Glomerular visceral epithelial cell (primary cell): ENCODE data around the gene ACOT2.
"Not testable (repeated sequence)": the region's sequence is repeated elsewhere in the genome, so short reads cannot be mapped to it uniquely, and the experiment has no call there.

Experiments
- DNase-seq: peaks from one replicate; pipeline ENCODE4 v3.0.0-alpha.2; 2016; ENCODE audit errors: extremely low spot score

ACOT2 gene, protein sequence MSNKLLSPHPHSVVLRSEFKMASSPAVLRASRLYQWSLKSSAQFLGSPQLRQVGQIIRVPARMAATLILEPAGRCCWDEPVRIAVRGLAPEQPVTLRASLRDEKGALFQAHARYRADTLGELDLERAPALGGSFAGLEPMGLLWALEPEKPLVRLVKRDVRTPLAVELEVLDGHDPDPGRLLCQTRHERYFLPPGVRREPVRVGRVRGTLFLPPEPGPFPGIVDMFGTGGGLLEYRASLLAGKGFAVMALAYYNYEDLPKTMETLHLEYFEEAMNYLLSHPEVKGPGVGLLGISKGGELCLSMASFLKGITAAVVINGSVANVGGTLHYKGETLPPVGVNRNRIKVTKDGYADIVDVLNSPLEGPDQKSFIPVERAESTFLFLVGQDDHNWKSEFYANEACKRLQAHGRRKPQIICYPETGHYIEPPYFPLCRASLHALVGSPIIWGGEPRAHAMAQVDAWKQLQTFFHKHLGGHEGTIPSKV

DNA sequence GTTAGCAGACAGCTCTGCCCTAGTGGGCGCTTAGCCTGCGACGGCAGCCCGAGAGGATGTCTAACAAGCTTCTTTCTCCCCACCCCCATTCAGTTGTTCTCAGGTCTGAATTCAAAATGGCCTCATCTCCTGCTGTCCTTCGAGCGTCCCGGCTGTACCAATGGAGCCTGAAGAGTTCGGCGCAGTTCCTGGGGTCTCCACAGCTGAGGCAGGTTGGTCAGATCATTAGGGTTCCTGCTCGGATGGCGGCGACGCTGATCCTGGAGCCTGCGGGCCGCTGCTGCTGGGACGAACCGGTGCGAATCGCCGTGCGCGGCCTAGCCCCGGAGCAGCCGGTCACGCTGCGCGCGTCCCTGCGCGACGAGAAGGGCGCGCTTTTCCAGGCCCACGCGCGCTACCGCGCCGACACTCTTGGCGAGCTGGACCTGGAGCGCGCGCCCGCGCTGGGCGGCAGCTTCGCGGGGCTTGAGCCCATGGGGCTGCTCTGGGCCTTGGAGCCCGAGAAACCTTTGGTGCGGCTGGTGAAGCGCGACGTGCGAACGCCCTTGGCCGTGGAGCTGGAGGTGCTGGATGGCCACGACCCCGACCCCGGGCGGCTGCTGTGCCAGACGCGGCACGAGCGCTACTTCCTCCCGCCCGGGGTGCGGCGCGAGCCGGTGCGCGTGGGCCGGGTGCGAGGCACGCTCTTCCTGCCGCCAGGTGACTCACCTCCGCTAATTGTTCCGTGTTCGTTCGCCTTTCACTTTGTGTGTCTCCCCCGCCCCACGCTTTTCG lies at the start of gene ACOT2:
Gene ACOT2 (plus strand): TSS at position 29 of the 774 bp plus-strand sequence. CDS start 28 bp downstream, at position 57.
- peak; percentile 84 for DNase-seq

DNA sequence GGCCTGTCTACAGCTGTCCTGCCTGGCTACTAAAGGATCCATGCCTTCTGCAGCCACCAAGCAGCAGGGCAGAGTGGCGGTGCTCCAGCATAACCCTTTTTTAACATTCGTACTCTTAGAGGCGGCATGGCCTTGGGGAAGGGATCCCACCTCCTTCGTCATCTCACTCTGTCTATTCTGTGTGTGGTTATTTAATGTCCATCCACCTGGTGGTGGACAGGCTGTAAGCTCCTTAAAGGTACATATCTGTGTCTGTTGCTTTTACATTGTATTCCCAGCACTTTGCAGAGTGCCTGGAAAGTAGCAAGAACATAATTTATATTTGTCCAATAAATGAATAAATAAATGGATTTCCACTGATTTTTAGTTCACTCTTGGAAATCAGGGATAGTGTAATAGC lies 47.8 kb upstream of the ACOT2 start:
- no peak for DNase-seq

DNA sequence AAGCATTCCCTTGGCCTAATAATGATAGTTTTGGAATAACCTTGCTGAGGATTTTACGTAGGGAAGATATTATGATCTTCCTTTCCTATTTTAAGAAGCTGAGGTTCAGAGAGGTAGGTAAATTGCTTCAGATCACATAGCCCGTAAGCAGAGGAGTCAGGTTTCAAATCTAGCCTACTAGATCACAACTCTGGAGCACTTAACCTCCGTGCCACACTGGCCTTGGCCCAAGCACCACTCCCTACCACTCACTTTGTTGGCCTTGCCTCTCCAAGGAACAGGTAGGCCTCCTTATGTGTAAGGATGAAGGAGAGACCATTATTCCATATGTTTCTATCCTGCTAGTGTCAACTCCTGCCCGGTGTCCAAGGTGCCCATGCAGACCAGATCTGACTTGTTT lies 44.5 kb upstream of the ACOT2 start:
- no peak for DNase-seq

DNA sequence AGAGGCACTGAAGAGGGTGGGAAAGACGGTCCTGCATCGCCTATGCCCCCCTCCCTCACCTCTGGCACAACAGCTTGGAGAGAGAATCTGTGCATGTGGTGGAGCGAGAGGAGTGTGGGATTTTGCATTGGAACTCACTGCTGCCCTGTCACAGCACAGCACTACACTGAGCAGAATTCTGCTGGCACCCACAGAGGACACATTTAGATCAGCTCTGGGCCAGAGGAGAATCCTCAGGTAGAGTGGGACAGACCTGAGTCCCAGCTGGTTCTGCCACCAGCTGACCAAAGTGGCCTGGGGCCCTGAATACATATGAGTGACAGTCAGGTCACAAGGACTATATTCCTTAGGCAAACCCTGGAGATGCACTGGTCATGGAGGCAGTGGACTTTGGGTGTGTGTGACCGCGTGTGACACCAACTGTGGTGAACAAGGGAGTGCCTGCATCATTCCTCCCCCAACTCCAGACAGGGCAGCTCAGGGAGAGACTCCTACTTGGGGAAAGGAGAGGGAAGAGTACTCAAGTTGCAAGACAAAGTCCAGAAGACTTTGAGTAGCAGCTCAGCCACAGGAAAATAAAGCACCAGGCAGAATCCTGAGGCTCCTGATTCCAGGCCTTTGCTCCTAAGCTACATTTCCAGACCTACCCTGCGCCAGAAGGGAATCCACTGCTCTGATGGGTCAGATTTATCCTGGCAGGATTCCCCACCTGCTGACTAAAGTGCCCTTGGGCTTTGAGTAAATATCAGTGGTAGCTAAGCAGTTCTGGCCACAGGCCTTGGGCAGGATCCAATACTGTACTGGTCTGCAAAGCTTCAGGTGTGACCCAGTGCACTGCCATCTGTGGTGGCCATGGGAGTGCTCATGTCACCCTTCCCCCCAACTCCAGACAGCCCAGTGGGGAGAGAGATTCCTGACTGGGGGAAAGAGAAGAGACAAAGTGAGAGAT lies 42.7 kb upstream of the ACOT2 start:
- peak; percentile 29 for DNase-seq

DNA sequence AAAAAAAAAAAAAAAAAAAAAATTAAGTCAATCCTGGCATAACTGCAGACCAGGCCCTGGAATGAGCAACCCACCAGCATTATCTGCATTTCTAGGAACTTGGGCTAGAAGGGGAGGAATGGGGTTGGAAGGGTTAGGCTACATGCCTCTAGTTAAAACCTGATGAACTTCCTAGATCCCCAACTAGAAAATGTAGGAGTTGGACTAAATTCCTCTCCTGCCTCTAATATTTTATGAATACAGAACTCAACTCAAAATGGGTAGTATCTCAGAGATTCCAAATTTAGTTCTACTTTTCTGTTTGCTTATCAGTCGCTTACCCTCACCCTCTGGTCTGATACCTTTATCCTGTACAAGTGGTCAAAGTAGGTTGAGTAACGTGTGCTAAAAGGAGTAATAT lies 39.7 kb upstream of the ACOT2 start:
- DNase-seq: not testable (repeated sequence)

DNA sequence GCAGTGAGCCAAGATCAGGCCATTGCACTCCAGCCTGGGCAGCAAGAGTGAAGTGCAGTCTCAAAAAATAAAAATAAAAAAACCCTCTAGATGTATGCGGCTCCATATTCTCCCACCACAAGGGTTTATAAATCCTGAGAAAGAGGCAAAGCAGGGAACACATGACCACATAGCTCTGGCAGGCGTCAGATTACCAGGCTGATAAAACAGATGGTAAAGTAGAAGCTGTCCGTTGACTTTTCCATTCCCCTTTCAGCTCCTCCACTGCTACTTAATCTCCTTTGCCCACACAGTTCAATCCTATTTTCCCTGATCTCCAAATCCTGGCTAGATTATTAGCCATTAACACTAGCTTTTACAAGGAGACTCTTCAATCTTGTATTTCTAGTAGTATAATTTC lies 37.0 kb upstream of the ACOT2 start:
- DNase-seq: not testable (repeated sequence)

DNA sequence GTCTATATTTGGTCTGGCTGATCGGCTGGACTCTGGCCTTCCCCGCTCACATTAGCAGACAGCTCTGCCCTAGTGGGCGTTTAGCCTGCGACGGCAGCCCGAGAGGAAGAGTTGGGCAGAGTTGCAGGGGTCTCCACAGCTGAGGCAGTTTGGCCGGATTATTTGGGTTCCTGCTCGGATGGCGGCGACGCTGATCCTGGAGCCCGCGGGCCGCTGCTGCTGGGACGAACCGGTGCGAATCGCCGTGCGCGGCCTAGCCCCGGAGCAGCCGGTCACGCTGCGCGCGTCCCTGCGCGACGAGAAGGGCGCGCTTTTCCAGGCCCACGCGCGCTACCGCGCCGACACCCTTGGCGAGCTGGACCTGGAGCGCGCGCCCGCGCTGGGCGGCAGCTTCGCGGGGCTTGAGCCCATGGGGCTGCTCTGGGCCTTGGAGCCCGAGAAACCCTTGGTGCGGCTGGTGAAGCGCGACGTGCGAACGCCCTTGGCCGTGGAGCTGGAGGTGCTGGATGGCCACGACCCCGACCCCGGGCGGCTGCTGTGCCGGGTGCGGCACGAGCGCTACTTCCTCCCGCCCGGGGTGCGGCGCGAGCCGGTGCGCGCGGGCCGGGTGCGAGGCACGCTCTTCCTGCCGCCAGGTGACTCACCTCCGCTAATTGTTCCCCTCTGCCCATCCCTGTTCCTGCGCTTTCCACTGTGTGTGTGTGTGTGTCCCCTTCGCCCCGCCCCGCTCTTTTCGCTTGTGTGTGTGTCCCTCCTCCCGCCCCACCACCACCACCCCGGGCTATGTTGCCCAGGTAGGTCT lies 31.6 kb upstream of the ACOT2 start:
- not testable (repeated sequence) for DNase-seq

DNA sequence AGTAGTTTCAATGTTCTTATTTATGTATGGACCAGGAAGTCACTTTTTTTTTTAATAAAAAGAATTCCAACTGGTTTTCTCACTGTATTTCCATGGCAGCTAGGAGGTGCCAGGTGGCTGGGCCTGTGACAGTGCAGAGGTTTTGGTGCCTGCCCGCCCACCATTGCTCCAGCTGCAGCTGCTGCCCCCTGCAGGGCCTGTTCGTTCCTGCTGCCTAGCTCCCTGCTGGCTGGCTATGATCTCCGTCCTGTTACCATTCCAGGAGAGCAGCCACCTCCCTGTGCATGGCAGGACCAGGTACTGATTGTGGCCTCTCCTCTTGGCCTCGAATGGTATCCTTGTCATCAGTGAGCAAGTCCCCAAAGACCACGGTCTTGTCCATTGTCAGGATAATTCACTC lies 30.0 kb upstream of the ACOT2 start:
- DNase-seq: not testable (repeated sequence)

DNA sequence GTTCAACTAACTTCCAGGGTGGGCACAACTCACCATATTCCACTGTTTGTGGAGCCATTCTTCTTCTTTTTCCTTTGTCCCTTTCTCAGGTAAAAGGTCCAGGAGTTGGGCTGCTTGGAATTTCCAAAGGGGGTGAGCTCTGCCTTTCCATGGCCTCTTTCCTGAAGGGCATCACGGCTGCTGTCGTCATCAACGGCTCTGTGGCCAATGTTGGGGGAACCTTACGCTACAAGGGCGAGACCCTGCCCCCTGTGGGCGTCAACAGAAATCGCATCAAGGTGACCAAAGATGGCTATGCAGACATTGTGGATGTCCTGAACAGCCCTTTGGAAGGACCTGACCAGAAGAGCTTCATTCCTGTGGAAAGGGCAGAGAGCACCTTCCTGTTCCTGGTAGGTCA lies 26.1 kb upstream of the ACOT2 start:
- not testable (repeated sequence) for DNase-seq

DNA sequence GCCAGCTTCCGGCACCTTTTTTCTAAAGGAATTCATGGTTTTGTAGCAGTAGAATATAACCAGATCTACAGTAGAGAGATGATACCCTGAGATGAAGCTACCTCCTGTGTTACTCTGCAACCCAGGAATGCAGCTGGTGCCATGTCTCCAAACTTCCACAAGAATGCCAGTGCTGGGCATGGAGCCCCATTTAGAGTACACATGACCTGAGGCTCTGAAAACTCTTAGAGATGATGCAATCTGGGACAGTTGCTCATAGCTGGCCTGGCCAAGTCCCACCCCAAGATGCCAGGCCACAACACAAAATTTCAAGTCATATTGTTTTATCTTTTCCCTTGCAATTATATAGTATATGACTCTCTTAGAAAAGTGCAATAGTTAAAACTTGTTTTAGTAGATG lies 23.7 kb upstream of the ACOT2 start:
- DNase-seq: not testable (repeated sequence)

DNA sequence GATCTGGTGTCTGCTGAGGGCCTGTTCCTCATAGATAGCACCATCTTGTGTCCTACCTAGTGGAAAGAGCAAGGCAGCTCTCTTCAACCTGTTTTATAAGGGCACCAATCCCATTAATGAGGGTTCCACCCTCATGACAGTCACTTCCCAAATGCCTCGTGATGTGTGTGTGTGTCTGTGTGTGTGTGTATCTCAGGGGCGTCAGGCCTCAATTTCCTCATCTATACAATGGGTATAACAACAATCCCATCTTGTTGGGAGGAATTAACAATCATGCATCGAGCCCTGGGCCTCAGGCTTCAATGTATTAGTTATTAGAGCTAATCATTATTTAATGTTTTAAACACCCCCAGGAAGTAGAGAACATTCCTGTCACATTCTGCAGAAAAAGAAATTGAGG lies 19.9 kb upstream of the ACOT2 start:
- DNase-seq: not testable (repeated sequence)

DNA sequence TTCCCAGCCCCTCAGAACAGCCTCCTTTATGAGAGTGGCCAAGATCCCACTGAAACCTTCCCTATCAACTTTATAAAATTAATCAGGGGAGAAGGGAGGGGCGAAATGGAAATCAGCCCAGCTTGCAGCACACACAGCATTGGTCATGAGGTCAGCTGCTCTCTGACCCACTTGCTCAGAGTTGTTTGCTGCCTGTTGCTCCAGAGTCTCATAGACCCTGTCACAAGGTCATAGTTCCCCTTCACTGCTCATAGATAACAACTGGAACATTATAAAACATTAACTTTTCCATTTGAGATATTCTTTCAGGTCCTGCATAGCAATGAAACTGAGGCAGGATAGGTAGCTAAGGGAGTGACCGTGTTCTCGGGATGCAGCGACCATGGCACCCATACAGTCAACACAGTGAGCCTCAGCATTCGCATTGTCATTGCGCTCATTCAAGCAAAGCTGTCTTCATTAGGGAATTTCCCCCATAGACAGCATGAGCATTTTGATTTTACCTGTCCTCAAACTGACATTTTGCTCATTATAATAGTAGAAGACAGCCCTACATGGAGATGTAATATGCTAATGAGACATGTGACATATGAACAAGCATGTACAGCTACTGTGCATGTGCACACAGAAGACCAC lies 19.0 kb upstream of the ACOT2 start:
- not testable (repeated sequence) for DNase-seq

DNA sequence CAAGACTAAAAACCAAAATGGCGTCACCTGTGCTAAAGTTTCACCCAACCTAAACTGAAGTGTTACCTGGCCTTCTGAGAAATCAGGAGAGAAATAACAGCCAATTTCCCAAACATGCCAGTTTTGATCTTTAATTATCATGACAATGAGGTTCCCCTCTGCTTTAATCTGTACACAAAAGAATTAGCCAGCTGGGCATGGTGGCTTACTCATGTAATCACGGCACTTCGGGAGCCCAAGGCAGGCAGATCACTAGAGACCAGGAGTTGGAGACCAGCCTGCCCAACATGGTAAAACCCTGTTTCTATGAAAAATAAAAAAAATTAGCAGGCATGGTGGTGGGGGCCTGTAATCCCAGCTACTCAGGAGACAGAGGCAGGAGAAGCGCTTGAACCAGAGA lies 15.2 kb upstream of the ACOT2 start:
- no peak for DNase-seq

DNA sequence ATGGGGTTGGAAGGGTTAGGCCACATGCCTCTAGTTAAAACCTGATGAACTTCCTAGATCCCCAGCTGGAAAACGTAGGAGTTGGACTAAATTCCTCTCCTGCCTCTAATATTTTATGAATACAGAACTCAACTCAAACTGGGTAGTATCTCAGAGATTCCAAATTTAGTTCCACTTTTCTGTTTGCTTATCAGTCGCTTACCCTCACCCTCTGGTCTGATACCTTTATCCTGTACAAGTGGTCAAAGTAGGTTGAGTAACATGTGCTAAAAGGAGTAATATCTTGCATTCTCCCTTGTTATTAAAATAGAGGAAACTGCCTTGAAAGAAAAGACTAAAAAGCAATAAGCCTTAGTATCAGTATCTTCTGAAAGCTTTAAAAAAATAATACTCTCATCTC lies 11.8 kb upstream of the ACOT2 start:
- not testable (repeated sequence) for DNase-seq

DNA sequence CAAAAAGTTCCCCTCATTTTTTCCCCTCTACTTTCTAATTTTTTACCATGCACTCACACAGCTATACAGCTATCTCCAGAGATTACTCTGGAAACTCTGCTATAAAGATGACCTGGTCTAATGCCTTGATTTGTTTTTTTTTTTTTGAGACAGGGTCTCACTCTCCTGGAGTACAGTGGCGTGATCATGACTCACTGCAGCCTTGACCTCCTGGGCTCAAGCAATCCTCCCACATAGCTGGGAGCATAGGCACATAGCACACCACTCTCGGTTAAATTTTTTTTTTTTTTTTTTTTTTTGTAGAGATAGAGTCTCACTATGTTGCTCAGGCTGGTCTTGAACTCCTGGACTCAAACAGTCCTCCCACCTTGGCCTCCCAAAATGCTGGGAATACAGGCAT lies 10.8 kb upstream of the ACOT2 start:
- DNase-seq: not testable (repeated sequence)

DNA sequence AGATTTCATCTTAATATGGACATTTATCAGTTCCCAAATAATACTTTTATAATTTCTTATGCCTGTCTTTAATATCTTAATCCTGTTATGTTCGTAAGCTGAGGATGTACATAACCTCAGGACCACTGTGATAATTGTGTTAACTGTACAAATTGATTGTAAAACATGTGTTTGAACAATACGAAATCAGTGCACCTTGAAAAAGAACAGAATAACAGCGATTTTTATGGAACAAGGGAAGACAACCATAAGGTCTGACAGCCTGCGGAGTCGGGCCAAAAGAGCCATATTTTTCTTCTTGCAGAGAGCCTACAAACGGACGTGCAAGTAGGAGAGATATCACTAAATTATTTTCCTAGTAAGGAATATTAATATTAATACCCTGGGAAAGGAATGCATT lies 6.8 kb upstream of the ACOT2 start:
- DNase-seq: not testable (repeated sequence)

DNA sequence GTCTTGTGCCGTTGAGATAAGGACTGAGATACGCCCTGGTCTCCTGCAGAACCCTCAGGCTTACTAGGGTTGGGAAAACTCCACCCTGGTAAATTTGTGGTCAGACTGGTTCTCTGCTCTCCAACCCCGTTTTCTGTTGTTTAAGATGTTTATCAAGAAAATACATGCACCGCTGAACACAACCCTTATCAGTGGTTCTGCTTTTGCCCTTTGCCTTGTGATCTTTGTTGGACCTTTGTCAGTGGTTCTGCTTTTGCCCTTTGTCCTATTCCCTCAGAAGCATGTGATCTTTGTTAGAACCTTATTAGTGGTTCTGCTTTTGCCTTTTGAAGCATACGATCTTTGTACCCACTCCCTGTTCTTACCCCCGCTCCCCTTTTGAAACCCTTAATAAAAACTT lies 6.3 kb upstream of the ACOT2 start:
- not testable (repeated sequence) for DNase-seq

DNA sequence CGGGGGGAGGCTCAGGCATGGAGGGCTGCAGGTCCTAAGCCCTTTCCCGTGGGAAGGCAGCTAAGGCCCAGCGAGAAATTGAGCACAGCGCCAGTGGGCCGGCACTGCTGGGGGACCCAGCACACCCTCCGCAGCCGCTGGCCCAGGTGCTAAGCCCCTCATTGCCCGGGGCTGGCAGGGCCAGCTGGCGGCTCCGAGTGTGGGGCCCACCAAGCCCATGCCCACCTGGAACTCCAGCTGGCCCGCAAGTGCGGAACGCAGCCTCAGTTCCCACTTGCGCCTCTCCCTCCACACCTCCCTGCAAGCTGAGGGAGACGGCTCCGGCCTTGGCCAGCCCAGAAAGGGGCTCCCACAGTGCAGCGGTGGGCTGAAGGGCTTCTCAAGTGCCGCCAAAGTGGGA lies 2.6 kb upstream of the ACOT2 start:
- DNase-seq: not testable (repeated sequence)

DNA sequence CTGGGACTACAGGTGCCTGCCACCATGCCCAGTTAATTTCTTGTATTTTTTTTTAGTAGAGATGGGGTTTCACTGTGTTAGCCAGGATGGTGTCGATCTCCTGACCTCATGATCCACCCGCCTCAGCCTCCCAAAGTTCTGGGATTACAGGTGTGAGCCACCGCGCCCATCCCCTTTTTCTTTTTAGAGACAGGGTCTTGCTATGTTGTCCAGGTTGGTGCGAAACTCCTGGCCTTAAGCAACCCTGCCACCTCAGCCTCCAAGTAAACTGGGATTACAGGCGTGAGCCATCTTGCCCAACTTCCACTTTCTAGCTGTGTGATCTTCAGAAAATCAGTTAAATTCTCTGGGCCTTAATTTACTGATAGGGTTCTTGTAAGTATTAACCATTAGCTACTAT lies 2.1 kb upstream of the ACOT2 start:
- not testable (repeated sequence) for DNase-seq

DNA sequence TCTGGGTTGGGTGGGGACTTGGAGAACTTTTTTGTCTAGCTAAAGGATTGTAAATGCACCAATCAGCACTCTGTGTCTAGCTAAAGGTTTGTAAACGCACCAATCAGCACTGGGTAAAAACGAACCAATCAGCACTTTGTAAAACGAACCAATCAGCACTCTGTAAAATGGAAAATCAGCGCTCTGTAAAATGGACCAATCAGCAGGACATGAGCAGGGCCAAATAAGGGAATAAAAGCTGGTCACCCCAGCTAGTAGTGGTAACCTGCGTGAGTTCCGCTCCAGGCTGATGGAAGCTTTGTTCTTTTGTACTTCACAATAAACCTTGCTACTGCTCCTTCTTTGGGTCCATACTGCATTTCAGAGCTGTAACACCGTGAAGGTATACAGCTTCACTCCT lies 1.7 kb upstream of the ACOT2 start:
- no peak for DNase-seq
